Gastrocnemius medialis (tissue), 4 donors: ENCODE measurements around the gene BMP8A.

Source experiments
- CTCF ChIP-seq, 5 experiments: fragments of 450-650 bp in 3 of 5; fragments of 200-600 bp in 2 of 5; sonication (generic) in 2 of 5; IDR thresholded peaks in 4 of 5; conservative IDR thresholded peaks in 1 of 5; 1 replicate in 4 of 5; 2 replicates in 1 of 5; pipeline ENCODE4 v1.5.1; 2016 to 2019; ENCODE audit warnings: antibody characterized with exemption in 5 of 5, mild to moderate bottlenecking in 3 of 5, moderate library complexity in 3 of 5
- POLR2A ChIP-seq, 2 donors: fragments of 450-650 bp; IDR thresholded peaks; one replicate each; pipeline ENCODE4 v1.6.1; 2017; ENCODE audit warnings: antibody characterized with exemption in 2 of 2, mild to moderate bottlenecking in 2 of 2, moderate library complexity in 2 of 2

GRCh38 chr1:39540504-39541031 lies 49.1 kb downstream of the BMP8A start:
- TF ChIP-seq CTCF (IDR thresholded peaks at IDR 0.05 in 4 of 5, conservative IDR thresholded peaks at IDR 0.05 in 1 of 5) (no peak), POLR2A (IDR thresholded peaks at IDR 0.05) (peak in 1 of 2 donors; percentile 47)
